Measurements from ENCODE around the gene PTTG1IP. TPM values are rescaled to one million over a fixed set of nuclear protein-coding genes. Genes with fewer than 3 reads are reported as not detected.

The PTTG1IP gene
- total and polyA plus RNA-seq, 2 of the 13 experiments (the other 11 are each of a cell fraction or from before 2014, with no cell fraction given): 161 to 700 TPM

DNA sequence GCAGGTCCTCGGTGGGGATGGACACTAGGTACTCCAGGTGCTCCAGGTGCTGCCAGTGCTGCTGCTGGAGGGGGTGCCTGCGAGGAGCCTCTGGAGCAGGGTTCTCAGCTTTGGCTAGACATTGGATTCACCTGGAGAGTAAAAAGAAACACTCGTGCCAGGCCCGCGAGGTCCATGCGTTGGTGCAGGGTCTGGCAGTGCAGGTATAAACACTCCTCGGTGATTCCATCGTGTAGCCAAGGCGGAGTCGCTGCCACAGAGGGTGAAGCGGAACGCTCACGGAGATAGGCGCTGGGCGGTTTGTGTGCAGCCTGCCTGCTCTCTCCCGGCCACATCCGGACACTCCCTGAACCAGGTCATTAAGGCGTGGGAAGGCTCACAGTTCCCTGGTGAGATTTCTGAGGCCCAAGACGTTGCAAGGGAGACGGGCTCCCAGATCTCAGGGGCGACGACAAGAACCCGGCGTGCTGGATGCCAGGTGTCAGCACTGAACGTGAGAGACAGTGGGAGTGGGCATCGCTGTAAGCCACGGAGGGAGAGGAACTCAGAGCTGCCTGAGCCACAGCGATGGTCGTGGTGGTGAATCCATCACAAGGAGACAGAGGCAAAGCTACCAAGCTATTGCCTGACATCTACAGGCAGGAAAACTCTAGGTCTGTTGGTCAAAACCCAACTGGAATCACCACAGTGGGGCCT, 38.4 kb downstream of the PTTG1IP start:
- intact Hi-C loops (cut with micrococcal nuclease; ENCODE audit: unreplicated experiment): no loop called here
- peaks cover 4 to 24% of the 10 kb centered on the region in 2 experiments; a peak in 4 of 5 replicates for H3K27me3 ChIP-seq (ENCODE audit: control insufficient read depth in 1 of 2, insufficient read depth in 2 of 2, low read length in 2 of 2)
- no peaks in the 10 kb centered on the region for H3K36me3 ChIP-seq (replicated peaks in 1 of 2; ENCODE audit: control insufficient read depth in 1 of 2, insufficient read depth in 2 of 2, low read length in 2 of 2)
- H3K4me2 ChIP-seq (ENCODE audit: low read depth, low read length): no peak overlapping the region
- peaks cover 40% of the 10 kb centered on the region for H3K4me1 ChIP-seq (ENCODE audit: insufficient read depth, low read length)
- H2AFZ ChIP-seq (ENCODE audit: low read length): no peak overlapping the region
- no peak for DNase-seq (ENCODE audit: low spot score)
- no peak overlapping the region for H3K9ac ChIP-seq (ENCODE audit: insufficient read depth, low read depth, low read length)
- H3K4me3 ChIP-seq (replicated peaks in 1 of 3; ENCODE audit: insufficient read depth in 1 of 3, low read depth in 2 of 3, low read length in 3 of 3): no peak overlapping the region
- H3K9me3 ChIP-seq (ENCODE audit: low read length): no peaks in the 10 kb centered on the region
- no peak for ATAC-seq
- BruUV-seq (replicated peaks): no TSS peak
- no peaks in the 10 kb centered on the region for H3K79me2 ChIP-seq (ENCODE audit: insufficient read depth, low read length)
- H4K20me1 ChIP-seq (ENCODE audit: insufficient read depth, low read length): no peaks in the 10 kb centered on the region
- ChIA-PET POLR2A (no interaction called here), CTCF (ENCODE audit: low intra/inter-chr PET ratio, low total read pairs) (no interaction called here)
- no peak overlapping the region for H3K27ac ChIP-seq (ENCODE audit: extremely low read length, insufficient read depth, low read length)
- 57% methylated on average over 19 of the region's 29 CpGs for WGBS (ENCODE audit: low lambda C conversion rate)
- in situ Hi-C loops (cut with HindIII; ENCODE audit: extremely low pct_ligation_motif_present, low pct_unique_long_range_greater_than_20kb): no loop called here
- FAIRE-seq: no peak
- TF ChIP-seq, protein P1, sequence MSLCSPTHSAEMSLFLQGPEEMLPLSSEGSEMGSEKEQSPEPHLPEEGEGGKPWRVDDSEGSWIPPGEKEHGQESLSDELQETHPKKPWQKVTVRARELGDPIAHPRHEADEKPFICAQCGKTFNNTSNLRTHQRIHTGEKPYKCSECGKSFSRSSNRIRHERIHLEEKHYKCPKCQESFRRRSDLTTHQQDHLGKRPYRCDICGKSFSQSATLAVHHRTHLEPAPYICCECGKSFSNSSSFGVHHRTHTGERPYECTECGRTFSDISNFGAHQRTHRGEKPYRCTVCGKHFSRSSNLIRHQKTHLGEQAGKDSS (CRISPR knock-in tag; IDR thresholded peaks at IDR 0.05; ENCODE audit: borderline replicate concordance, low read depth): no peak
- TF ChIP-seq, protein P2, sequence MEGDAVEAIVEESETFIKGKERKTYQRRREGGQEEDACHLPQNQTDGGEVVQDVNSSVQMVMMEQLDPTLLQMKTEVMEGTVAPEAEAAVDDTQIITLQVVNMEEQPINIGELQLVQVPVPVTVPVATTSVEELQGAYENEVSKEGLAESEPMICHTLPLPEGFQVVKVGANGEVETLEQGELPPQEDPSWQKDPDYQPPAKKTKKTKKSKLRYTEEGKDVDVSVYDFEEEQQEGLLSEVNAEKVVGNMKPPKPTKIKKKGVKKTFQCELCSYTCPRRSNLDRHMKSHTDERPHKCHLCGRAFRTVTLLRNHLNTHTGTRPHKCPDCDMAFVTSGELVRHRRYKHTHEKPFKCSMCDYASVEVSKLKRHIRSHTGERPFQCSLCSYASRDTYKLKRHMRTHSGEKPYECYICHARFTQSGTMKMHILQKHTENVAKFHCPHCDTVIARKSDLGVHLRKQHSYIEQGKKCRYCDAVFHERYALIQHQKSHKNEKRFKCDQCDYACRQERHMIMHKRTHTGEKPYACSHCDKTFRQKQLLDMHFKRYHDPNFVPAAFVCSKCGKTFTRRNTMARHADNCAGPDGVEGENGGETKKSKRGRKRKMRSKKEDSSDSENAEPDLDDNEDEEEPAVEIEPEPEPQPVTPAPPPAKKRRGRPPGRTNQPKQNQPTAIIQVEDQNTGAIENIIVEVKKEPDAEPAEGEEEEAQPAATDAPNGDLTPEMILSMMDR (CRISPR knock-in tag; IDR thresholded peaks at IDR 0.05): peak; percentile 46

DNA sequence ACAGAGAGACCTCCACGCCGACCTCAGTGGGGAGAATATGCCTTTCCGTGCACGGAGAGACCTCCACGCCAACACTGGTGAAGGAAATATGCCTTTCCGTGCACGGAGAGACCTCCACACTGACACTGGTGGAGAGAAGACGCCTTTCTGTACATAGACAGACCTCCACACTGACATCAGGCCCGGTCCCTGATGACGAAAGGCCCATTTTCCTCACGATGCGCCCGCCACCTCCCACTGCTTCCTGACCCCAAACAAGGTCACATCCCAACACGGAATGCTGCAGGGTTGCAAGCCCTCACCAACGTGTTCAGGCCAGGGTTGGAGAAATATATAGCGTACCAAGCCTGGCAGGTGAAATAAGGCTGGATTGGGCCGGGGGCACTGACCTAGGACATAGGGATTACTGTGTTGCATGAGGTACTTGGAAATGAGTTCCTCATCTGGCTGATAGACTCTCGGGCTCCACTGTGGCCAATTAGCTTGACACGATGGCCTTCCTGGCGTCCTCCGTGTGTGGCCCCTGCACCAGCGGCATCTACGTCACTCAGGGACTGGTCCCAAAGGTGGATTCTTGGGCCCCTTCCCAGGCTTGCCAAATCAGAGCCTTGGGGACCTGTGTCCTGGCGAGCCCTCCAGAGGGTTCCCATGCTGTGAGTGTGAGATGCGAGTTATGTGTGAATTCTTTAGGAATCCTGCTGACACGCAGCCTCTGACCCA, 39.1 kb downstream of the PTTG1IP start:
- Histone ChIP-seq H3K4me1 (ENCODE audit: insufficient read depth, low read length) (peaks cover 40% of the 10 kb centered on the region), H3K27ac (ENCODE audit: extremely low read length, insufficient read depth, low read length) (no peak overlapping the region), H3K4me2 (ENCODE audit: low read depth, low read length) (no peak overlapping the region), H3K27me3 (ENCODE audit: control insufficient read depth in 1 of 2, insufficient read depth in 2 of 2, low read length in 2 of 2) (peaks cover 4 to 22% of the 10 kb centered on the region in 2 experiments), H3K9me3 (ENCODE audit: low read length) (peaks cover 3% of the 10 kb centered on the region; the same call in 1 of the 2 replicates), H3K79me2 (ENCODE audit: insufficient read depth, low read length) (no peaks in the 10 kb centered on the region), H3K36me3 (replicated peaks in 1 of 2; ENCODE audit: control insufficient read depth in 1 of 2, insufficient read depth in 2 of 2, low read length in 2 of 2) (no peaks in the 10 kb centered on the region), H3K4me3 (replicated peaks in 1 of 3; ENCODE audit: insufficient read depth in 1 of 3, low read depth in 2 of 3, low read length in 3 of 3) (no peak overlapping the region), H2AFZ (ENCODE audit: low read length) (no peak overlapping the region), H4K20me1 (ENCODE audit: insufficient read depth, low read length) (no peaks in the 10 kb centered on the region), H3K9ac (ENCODE audit: insufficient read depth, low read depth, low read length) (no peak overlapping the region)
- no peak for DNase-seq (ENCODE audit: low spot score)
- intact Hi-C loops (cut with micrococcal nuclease; ENCODE audit: unreplicated experiment) (no loop called here), in situ Hi-C loops (cut with HindIII; ENCODE audit: extremely low pct_ligation_motif_present, low pct_unique_long_range_greater_than_20kb) (no loop called here)
- no peak for ATAC-seq
- no TSS peak for BruUV-seq (replicated peaks)
- 27% methylated on average over 7 of the region's 26 CpGs for WGBS (ENCODE audit: low lambda C conversion rate)
- FAIRE-seq: no peak
- ChIA-PET POLR2A (no interaction called here), CTCF (ENCODE audit: low intra/inter-chr PET ratio, low total read pairs) (no interaction called here)
- TF ChIP-seq MED13 (CRISPR knock-in tag; IDR thresholded peaks at IDR 0.05) (no peak), ZFX (CRISPR knock-in tag; IDR thresholded peaks at IDR 0.05; ENCODE audit: low read depth) (no peak), TBX2 (CRISPR knock-in tag; IDR thresholded peaks at IDR 0.05; ENCODE audit: borderline replicate concordance) (no peak), REL (CRISPR knock-in tag; conservative IDR thresholded peaks at IDR 0.05) (no peak), NONO (IDR thresholded peaks at IDR 0.05) (no peak), NONO (CRISPR knock-in tag; conservative IDR thresholded peaks at IDR 0.05) (no peak), IKZF4 (CRISPR knock-in tag; IDR thresholded peaks at IDR 0.05; ENCODE audit: borderline replicate concordance, low read depth, not compliant biosample characterization) (no peak), MTF2 (CRISPR knock-in tag; IDR thresholded peaks at IDR 0.05; ENCODE audit: borderline replicate concordance) (no peak), SMAD9 (CRISPR knock-in tag; IDR thresholded peaks at IDR 0.05) (no peak)
- TF ChIP-seq, protein P3, sequence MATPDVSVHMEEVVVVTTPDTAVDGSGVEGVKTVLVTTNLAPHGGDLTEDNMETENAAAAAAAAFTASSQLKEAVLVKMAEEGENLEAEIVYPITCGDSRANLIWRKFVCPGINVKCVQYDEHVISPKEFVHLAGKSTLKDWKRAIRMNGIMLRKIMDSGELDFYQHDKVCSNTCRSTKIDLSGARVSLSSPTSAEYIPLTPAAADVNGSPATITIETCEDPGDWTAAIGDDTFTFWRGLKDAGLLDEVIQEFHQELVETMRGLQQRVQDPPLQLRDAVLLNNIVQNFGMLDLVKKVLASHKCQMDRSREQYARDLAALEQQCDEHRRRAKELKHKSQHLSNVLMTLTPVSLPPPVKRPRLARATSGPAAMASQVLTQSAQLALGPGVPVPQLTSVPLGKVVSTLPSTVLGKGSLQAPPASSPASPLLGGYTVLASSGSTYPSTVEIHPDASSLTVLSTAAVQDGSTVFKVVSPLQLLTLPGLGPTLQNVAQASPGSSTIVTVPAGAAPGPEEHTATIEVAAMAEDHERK (CRISPR knock-in tag; IDR thresholded peaks at IDR 0.05; ENCODE audit: low read depth): no peak

Measured in HepG2 (cell line).